ENCODE measurements around the gene TRIO.

TRIO gene

GRCh38 chr5:14292766-14293658 lies 149.9 kb downstream of the TRIO start:
- no peak for DNase-seq (ENCODE audit: low read depth)
- no peak overlapping the region for H3K4me3 ChIP-seq (ENCODE audit: control insufficient read depth, low read depth, low read length)
- TF ChIP-seq CTCF (conservative IDR thresholded peaks at IDR 0.05; ENCODE audit: control insufficient read depth, insufficient read depth, low read depth, low read length): no peak

GRCh38 chr5:14295610-14296009 lies 152.5 kb downstream of the TRIO start:
- H3K4me3 ChIP-seq (ENCODE audit: control insufficient read depth, low read depth, low read length): no peak overlapping the region
- DNase-seq (ENCODE audit: low read depth): no peak
- TF ChIP-seq CTCF (conservative IDR thresholded peaks at IDR 0.05; ENCODE audit: control insufficient read depth, insufficient read depth, low read depth, low read length): no peak

GRCh38 chr5:14296533-14297331 lies 153.6 kb downstream of the TRIO start:
- H3K4me3 ChIP-seq (ENCODE audit: control insufficient read depth, low read depth, low read length): no peak overlapping the region
- no peak for TF ChIP-seq CTCF (conservative IDR thresholded peaks at IDR 0.05; ENCODE audit: control insufficient read depth, insufficient read depth, low read depth, low read length)
- DNase-seq (ENCODE audit: low read depth): peak; percentile 31

GRCh38 chr5:14297697-14298096 lies 154.6 kb downstream of the TRIO start:
- DNase-seq (ENCODE audit: low read depth): no peak
- no peak overlapping the region for H3K4me3 ChIP-seq (ENCODE audit: control insufficient read depth, low read depth, low read length)
- no peak for TF ChIP-seq CTCF (conservative IDR thresholded peaks at IDR 0.05; ENCODE audit: control insufficient read depth, insufficient read depth, low read depth, low read length)

- no peak overlapping the region for H3K4me3 ChIP-seq (ENCODE audit: control insufficient read depth, low read depth, low read length)
- no peak for TF ChIP-seq CTCF (conservative IDR thresholded peaks at IDR 0.05; ENCODE audit: control insufficient read depth, insufficient read depth, low read depth, low read length)
- peak; percentile 57 for DNase-seq (ENCODE audit: low read depth)
Observed at GRCh38 chr5:14298126-14298847, 155.1 kb downstream of the TRIO start.

GRCh38 chr5:14299666-14300065 lies 156.5 kb downstream of the TRIO start:
- TF ChIP-seq CTCF (conservative IDR thresholded peaks at IDR 0.05; ENCODE audit: control insufficient read depth, insufficient read depth, low read depth, low read length): no peak
- H3K4me3 ChIP-seq (ENCODE audit: control insufficient read depth, low read depth, low read length): no peak overlapping the region
- DNase-seq (ENCODE audit: low read depth): no peak

Data from fibroblast of mammary gland (primary cell).